Measurements from ENCODE around the gene ADIPOR1.
"Not testable (repeated sequence)": the region's sequence is repeated elsewhere in the genome, so short reads cannot be mapped to it uniquely, and the experiment has no call there.

ADIPOR1 gene

DNA sequence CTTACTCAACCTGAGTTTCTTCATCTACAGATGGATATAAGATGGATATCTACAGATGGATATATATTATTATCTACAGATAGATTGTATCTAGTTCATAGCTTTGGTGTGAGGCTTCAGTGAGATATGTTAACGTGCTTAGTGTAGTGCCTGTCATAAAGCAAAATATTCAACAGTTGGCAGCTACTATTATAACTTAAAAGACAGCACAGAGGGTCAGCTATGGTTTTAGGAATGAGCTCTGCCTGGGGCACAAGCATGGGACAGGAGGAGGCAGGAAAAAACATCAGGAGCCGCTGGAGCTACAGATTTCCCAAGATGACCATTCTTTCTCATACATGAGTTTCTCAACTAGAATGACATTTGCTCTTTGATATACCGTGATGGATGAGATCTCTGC lies 10.2 kb upstream of the ADIPOR1 start:
- DNase-seq: no peak

DNA sequence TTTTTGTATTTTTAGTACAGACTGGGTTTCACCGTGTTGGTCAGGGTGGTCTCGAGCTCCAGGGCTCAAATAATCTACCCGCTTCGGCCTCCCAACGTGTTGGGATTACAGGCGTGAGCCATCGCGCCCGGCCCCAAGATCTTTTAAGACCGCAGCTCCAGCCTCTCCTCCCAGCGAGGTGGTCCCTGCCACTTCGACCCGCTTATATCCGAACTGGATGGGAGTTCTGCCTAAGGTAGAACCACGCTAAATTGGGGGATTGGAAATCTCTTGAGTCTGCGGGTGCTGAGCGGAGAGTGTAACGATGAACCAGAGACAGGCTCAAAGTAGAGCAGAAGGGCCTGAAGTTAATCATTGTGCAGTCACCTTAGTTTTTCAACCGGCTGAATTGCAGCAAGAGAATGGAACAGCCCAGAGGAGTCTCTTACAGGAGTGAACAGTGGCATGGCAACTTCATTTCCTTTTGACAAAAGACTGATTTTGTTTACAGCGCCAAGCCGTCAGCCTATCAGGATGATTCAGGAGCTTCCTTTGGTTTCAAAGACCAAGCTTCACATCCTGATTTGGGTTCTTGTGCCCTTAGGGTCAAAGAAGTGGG lies 9.7 kb upstream of the ADIPOR1 start:
- DNase-seq: no peak

DNA sequence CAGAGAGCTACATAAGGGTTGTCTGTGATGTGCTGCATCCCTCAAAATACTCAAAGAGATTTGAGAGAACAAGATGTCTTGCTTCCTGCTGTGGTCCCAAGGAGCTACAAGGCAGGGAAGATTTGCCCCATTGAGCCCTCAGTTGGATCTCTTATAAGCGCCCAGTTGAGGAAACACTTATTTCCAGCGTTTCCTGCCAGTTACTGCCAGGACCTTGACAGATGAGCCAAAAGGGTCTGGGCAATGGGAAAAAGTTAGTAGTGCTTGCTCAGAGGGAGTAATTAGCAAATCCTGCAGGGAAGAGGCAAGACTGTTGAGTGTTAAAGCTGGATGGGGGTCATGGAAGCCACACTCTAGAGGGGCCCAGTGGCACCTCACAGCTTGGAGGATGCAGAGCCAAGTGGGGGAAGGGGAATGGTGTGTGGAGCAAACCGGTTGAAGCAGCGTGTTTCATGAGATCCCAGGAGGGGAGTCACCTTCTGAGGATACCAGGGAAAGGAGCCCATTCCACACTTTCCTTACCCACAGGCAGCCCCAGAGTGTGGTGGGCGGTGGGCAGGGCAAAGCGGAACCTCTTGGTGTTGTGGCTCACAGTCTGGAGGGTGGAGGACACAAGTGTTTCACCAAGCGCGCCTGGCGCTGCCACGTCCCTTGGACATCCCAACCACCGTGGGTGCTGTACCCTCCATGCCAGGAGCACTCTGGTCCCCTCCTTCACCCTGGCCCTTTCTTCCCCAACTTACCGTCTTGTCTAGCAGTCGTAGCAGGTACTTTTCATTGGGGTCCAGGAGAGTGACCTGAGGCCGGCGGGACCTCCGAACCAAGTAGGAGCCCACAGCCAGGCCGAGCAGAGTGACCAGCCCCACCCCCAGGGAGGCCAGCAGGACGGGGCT lies 8.1 kb upstream of the ADIPOR1 start:
- no peak for DNase-seq

DNA sequence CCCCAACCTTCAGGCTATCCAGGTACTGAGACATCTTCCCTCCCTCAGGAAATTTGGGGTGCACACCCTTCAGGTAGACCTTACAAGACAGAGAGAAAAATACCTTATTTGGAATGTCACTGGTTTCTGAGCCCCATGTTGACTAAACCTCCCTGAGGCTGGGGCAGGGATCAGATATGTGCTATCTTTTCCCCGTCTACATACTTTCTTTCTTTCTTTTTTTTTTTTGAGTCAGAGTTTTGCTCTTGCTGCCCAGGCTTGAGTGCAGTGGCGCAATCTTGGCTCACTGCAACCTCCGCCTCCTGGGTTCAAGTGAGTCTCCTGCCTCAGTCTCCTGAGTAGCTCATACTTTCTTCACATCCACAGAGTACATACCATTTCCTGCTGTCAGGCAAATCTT lies 7.3 kb upstream of the ADIPOR1 start:
- DNase-seq: no peak

DNA sequence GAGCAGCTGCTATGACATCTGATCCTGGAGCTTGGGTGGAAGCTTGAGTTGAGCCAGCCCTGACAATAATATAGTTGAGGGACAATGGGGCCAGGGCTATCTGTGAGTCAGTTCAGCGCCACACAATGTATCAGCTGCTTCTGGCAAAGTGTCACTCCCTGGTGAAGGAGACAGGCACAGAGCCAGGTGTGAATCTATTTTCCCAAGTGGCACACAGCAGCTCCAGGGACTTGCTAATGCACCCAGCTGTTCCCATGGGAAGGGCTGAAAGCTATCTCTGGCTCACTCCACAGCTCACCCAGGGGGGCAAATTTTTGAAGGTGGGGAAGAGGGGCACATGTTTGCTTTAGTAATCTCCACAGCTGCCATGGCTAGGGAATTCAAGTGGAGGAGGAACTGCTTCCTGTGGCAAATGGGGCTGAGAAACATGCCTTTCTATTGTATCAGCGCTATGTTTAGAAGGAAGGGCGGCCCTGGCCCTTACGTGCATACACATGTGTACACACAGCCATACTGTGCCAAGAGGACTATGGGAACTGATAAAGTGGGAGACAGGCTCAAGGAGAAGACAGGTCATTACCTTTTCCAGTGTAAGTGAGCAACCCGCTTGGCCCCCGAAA lies 6.8 kb upstream of the ADIPOR1 start:
- DNase-seq: no peak

DNA sequence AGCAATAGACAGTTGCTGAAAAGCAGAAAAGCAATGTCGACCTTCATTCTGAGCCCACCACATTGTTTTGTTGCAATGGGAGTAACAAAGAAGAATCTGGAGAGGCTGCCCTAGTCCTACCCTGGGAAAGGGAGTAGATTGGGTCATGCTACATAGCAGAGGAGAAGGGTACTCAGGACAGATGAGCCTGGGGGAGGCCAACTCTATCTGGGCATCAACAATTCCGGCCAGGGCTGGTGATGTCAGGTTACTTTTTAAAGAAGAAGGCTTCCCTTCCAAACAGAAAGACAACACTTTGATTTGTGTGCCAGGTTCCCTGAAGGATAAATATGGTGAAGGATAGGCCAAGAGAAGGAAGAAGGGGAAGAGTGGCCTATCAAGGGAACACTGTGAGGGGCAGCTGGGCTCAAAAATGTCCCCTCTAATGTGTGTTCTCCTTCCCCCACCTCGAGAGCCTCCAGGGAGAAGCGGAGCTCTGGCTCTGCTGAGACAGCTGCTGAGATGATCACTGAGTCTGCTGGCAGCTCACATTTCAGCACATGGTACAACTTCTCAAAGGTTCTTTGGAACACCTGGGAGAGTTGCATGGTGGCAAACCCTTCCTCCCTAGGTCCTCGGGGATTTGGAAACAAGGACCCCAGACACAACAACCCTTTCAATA lies 3.2 kb upstream of the ADIPOR1 start:
- DNase-seq: no peak

DNA sequence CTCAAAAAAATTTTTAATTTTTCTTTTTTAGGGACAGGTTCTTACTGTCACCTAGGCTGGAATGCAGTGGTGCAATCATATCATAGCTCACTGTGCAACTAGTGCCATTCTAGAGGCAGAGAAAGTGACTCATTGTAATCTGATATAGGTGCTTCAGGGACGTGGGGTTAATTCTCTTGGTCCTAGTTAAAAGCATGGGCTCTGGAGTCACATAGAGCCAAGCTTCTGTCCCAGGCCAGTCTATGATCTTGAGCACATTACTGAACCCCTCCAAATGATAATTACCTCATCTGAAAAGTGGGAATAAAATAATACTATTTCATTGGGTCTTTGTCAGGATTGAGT lies 1.1 kb upstream of the ADIPOR1 start:
- no peak for DNase-seq

DNA sequence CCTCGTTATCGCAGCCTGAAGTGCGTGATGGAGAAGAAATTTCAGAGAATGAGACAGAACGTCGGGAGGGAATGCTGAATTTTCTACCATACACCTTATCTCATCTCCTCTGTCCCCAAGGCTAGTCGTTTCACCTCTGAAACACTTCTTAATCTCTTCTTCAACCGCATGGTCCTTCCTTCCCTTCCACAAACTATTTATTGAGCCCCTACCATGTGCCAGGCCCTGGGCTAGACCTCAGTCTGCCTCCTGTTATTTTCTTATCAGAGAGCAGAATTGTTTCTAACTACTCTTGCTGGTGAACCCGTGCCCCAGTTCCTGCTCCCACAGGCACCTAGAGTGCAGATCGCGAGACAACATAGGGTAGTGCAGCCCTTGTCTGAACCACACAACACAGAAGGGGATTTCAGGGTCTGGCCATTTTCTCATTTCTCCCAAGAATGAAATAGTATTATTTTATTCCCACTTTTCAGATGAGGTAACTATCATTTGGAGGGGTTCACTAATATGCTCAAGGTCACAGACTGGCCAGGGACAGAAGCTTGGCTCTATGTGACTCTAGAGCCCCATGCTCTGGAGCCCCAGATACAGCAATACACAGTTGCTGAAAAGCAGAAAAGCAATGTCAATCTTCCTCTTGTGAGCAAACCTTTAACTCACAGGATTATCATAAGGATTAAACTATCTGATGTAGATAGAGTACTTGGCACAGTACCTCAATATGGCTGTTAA lies 598 bp upstream of the ADIPOR1 start:
- DNase-seq: no peak

DNA sequence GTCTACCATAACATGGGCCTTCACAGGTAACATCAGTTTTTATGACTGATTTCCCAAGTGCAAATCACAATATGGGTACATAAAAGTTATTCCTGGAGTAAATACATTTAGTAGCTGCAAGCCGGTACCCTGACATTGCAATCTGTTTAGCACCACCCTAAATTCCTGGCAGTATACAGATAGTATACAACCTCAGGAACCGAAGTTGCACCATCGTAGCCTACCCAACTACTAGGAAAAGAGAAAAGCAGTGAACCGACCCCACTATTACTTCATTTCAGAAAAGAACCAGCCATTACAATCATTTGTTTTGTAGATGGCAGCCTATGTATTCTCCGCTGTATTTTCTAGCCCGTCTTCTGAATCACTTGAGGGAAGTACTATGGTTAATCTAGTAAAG lies 1.1 kb downstream of the ADIPOR1 start:
- DNase-seq: no peak

DNA sequence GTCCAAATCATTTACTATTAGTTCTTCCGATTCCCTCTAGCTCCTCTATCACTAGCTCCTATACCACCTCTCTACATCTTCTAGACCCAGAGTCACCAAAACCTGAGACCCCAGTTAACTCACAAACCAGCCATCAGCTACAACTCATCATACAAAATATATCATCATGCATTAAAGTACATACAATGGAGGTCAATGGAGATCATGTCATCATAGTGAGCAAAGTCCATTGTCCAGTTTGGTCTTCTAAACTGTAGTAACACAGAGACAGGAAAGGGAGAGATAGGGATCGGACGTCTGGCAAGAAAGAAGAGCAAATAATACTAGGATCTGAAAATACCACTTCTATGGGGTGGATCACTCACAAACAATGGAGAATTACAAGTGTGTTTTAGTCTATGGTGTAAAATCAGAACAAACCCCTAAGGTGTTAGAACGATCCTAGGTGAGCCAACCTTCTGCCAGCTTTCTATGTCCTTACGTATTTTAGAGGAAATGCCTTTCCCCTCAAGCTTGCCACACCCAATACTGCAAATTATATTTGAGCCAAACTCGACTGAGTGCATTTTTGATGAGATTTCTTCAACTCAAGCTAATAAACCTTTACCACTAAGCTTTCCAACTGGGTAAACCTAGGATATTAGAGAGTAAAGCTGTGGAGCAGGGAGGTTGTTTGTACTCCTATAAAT lies 3.9 kb downstream of the ADIPOR1 start:
- DNase-seq: no peak

DNA sequence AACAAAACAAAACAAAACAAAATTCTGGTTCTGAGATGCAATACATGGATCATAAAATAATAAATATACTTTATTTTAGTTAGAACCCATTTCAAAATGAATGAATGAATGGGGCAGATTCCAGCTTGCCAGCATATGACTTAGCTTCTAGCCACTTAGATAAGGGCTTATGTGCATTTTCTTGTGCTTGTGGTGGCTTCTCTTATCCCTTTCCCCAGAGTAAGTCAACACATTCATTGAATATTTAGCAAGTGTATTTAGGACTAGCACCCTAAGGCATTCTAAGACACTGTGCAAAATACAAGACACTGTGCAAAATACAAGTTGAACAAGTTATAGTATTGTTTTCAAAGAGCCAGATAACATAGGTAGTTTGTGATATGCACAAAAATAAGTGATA lies 4.7 kb downstream of the ADIPOR1 start:
- no peak for DNase-seq

DNA sequence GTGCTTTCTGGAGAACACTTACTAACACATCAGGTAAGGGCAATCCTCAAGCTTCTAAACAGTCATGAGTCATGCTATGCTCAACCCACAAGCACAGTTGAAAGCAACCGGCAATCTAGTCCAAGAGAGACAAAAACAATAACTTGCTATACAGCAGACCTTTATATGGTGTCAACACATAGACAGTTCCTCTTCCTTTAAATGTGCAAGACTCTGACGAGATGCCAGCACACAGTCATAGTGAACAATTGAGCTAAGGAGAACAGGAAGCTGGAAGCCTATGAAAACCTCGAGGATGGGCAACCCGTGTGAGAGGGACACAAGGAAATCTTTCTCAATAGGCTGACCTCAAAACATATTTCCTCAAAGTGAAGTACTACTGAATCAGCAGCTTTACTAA lies 5.3 kb downstream of the ADIPOR1 start:
- no peak for DNase-seq

DNA sequence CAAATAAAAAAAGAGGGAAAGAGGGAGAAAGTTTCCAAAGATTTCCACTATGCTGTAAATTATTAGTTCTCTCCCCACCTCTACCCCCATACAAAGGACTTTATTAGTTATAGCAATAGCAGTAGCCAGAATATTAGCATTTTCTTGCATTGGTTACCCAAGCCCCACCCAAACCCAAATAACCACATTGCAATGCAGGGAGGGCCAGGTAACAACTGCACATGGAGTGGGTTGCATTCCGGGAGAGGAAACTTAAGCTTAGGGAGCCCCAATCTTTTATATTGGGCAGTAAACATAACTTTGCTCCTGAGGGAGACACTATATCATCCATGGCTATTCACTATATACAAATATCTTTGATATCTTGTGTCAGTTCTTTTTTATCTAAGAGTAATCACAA lies 6.0 kb downstream of the ADIPOR1 start:
- no peak for DNase-seq

DNA sequence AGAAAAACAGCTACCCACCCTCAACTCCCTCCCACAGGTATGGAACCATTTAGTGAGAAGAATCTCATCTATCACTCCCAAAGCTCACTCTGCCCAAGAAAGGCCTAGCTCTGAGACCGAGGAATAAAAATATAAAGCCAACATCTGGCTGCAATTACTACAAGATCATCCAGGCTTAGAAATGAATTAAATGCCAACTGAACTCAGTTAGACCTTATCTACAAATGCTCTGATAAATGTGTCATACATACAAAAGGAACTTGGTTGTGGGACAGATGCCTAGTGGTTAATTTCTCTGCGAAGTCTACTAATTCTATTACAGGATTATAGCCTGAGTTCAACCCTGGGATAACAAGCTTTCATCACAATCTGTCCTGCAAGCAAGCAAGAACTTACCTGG lies 6.7 kb downstream of the ADIPOR1 start:
- DNase-seq: no peak

DNA sequence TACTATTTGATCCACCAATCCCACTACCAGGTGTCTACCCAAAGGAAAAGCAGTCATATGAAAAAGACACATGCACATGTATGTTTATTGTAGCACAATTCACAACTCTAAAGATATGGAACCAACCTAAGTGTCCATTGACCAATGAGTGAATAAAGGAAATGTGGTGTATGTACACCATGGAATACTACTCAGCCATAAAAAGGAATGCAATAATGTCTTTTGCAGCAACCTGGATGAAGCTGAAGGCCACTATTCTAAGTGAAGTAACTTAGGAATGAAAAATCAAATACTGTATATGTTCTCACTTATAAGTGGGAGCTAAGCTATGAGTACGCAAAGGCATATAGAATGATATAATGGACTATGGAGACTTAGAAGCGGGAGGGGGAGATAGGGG lies 12.6 kb downstream of the ADIPOR1 start:
- DNase-seq: no peak

DNA sequence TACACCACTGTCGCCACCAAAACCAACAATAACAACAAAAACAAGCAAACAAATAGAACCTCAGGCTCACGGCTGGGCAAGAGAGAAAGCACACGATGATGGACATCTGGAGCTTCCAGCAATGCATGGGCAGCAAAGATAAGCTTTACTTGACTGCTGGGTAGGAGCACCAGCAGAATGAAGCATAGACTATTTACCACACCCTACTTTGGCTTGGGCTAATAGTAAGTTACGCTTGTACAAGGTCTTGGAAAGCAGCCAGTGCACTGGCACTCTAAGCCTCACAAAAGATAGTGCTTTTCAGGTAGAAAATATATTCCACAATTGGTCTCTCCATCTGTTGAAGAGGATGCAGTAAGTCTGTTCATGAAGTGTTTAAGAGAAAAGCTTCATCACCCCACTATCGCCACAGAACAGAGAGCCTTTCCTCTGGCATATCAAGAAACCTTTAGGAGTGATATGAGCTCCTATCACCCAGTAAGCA lies 13.6 kb downstream of the ADIPOR1 start:
- DNase-seq: no peak

DNA sequence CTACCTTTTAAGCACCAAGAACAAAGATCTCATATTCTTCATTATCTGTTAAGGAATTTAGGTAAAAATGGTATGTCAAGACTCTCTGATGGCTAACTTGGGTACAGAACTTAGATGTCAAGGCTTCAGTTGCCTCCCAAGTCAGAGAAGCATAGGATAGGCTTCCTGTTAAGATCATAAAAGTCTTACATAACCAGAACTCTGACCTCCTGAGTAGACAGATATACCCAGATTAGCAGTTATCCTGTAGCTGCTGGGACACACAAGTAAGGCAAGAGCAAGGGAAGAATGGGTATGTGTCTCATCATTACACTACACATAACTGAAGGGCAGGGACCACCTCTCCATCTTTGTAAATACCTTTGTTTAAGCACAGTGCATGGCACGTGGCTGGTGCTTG lies 15.7 kb downstream of the ADIPOR1 start:
- no peak for DNase-seq

DNA sequence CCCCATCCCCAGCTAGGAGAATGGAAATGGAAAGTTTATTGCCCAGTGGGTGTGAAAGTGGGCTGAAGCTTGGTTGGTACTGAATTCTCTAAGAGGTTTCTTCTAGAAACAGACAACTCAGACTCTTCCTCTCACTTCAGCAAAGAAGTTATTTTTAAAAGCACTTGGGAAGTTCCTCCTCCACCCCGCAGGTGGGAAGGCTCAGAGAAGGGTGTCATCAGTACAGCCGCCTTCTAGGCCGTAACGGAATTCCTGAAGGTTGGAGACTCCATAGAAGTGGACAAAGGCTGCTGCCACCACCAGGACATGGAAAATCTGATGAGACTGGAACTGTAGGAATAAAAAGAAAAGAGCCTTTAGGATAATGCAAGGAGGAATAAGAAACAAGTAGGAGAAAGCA lies 16.7 kb downstream of the ADIPOR1 start:
- DNase-seq: no peak

DNA sequence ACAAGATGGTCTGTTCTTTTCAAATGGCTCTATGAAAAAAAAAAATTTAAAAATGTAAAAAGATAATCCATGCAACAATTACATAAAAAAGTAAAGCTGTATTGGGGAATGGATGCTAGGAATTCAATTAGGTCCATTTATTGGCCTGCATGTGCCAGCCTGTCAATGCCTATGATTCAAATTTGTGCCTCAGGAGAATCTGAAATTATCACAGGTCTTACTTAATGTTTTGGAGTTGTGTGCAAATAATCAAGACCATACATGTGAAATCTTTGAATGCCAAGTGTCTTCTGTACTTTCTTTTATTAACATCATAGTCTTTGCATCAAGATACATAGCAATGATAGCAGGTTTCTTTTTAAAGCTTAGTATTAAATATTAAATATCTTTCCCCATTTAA lies 17.6 kb downstream of the ADIPOR1 start:
- no peak for DNase-seq

DNA sequence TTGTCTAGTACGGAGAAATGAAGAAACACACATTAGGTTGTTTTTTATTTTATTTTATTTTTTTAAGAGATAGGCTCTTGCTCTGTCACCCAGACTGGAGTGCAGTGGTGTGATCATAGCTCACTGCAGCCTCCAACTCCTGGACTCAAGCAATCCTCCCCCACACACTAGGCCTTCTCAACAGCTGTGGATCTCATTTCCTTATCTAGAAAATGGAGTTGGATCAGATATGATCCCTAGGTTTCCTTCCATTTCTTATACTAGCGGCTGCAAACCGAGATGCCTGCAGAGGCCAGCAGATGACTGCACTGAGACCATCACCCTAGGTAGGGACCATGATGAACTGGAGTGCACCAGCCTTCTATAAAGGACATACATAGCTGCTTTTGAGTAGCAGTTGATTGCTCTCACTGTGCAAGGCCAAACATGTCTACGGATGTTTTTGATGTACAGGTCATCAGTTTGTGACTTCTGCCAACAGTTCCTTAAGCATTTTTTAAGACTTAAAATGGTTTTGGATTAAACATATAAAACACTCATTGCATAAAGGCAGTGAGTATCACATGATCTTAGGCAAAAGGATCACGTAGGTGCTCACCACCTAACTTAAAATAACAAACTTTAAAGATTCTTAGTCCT lies 19.7 kb downstream of the ADIPOR1 start:
- DNase-seq: no peak

DNA sequence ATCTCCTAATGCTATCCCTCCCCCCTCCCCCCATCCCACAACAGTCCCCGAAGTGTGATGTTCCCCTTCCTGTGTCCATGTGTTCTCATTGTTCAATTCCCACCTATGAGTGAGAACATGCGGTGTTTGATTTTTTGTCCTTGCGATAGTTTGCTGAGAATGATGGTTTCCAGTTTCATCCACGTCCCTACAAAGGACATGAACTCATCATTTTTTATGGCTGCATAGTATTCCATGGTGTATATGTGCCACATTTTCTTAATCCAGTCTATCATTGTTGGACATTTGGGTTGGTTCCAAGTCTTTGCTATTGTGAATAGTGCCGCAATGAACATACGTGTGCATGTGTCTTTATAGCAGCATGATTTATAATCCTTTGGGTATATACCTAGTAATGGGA lies 21.7 kb downstream of the ADIPOR1 start:
- not testable (repeated sequence) for DNase-seq

DNA sequence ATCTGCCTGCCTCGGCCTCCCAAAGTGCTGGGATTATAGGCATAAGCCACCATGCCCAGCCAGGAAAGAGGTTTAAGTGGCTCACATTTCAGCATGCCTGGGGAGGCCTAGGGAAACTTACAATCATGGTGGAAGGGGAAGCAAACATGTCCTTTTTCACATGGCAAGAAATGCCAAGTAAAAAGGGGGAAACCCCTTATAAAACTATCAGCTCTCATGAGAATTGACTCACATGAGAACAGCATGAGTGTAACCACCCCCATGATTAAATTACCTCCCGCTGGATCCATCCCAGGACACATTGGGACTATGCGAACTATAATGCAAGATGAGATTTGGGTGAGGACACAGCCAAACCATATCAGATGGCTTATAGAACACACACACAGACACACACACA lies 22.3 kb downstream of the ADIPOR1 start:
- DNase-seq: no peak
